Endometrial microvascular endothelial cells (primary cell): ENCODE results near the gene IRX6. TPM values are rescaled to one million over a fixed set of nuclear protein-coding genes. Genes with fewer than 3 reads are reported as not detected.

Source experiments
- total RNA-seq: library from RNA; depleted of rRNA; stranded (reverse); fragments of >200 nt; gene quantifications from one replicate; pipeline ENCODE4 v1.2.3, GENCODE V29; 2015; ENCODE audit errors: inconsistent ontology term

IRX6 gene
- total RNA-seq, 1 donor from 2014 or later, result not detected

Other genes starting within 250 kb of the IRX6 start
- 38.1 TPM for gene MMP2, start 155.0 kb downstream of the IRX6 start, total RNA-seq
- 37.6 TPM for gene LPCAT2, start 184.9 kb downstream of the IRX6 start, total RNA-seq
- not detected for gene CAPNS2, start 242.5 kb downstream of the IRX6 start, total RNA-seq